Transverse colon (tissue), 4 donors: ENCODE measurements around the gene PTGR3. TPM values are rescaled to one million over a fixed set of nuclear protein-coding genes. Genes with fewer than 3 reads are reported as not detected.

Source experiments
- DNase-seq: peaks from one replicate; pipeline ENCODE4 v3.0.0-alpha.2; 2019
- H3K27ac ChIP-seq, 4 donors: fragments of 200-600 bp; sonication (generic); 2 replicates each; pipeline ENCODE4 v1.5.1; 2016 to 2018; ENCODE audit warnings: inconsistent platforms in 4 of 4
- H3K27me3 ChIP-seq: fragments of 200-600 bp; sonication (generic); 2 replicates; pipeline ENCODE4 v1.5.1; 2017; ENCODE audit warnings: inconsistent platforms
- H3K36me3 ChIP-seq, 4 donors: fragments of 200-600 bp; sonication (generic); 2 replicates each; pipeline ENCODE4 v1.5.1; 2017 to 2019; ENCODE audit warnings: inconsistent platforms in 4 of 4
- H3K4me1 ChIP-seq, 4 donors: fragments of 200-600 bp; sonication (generic); 2 replicates each; pipeline ENCODE4 v1.5.1; 2017 to 2020; ENCODE audit warnings: inconsistent platforms in 4 of 4
- H3K4me3 ChIP-seq, 4 donors: fragments of 200-600 bp; sonication (generic); 1 replicate in 1 of 4; 2 replicates in 3 of 4; pipeline versions ENCODE4 v1.5.1 to v1.6.1; 2017 to 2019; ENCODE audit warnings: inconsistent platforms in 4 of 4
- H3K9me3 ChIP-seq, 2 donors: fragments of 200-600 bp; sonication (generic); 2 replicates each; pipeline ENCODE4 v1.5.1; 2017 to 2019; ENCODE audit warnings: inconsistent platforms in 2 of 2
- EP300 ChIP-seq: sonication (generic); formaldehyde crosslinking; IDR thresholded peaks from one replicate; pipeline ENCODE4 v1.6.1; 2017; ENCODE audit warnings: antibody characterized with exemption, low read depth
- POLR2A ChIP-seq: fragments of 450-650 bp; IDR thresholded peaks from one replicate; pipeline ENCODE4 v1.6.1; 2016; ENCODE audit warnings: antibody characterized with exemption, mild to moderate bottlenecking, moderate library complexity
- POLR2AphosphoS5 ChIP-seq, 3 donors: sonication (generic); formaldehyde crosslinking; IDR thresholded peaks; one replicate each; pipeline ENCODE4 v1.6.1; 2016; ENCODE audit warnings: antibody characterized with exemption in 3 of 3
- WGBS, 2 donors: methylation state at CpG; one replicate each; pipeline ENCODE4 v1.1.5; 2018; ENCODE audit warnings: low coverage in 1 of 2; 5-methylcytosine and 5-hydroxymethylcytosine counted together
- in situ Hi-C, 4 donors: fragments of 200-750 bp; cut with MboI; loops; one replicate each; pipeline versions ENCODE4 v1.15.0 to v1.15.1; 2017; ENCODE audit warnings: low sequenced_read_pairs in 3 of 4, low pct_ligation_motif_present in 1 of 4, low pct_unique_long_range_greater_than_20kb in 1 of 4
- intact Hi-C: fragments of 100-400 bp; cut with DNase I; formaldehyde crosslinking; loops from one replicate; pipeline ENCODE4 v1.15.1; 2023; ENCODE audit warnings: low total_unique reads
- total RNA-seq, 4 donors: library from RNA; depleted of rRNA; stranded (reverse); fragments of >200 nt; gene quantifications; one replicate each; pipeline ENCODE4 v1.1.0, GENCODE V29; 2016
- TF ChIP-seq, protein P1 (sequence below), 5 experiments: fragments of 200-600 bp in 3 of 5; fragments of 450-650 bp in 2 of 5; sonication (generic) in 3 of 5; IDR thresholded peaks; 1 replicate in 2 of 5; 2 replicates in 3 of 5; pipeline ENCODE4 v1.5.1; 2016 to 2017; ENCODE audit warnings: antibody characterized with exemption in 5 of 5, inconsistent platforms in 3 of 5, mild to moderate bottlenecking in 2 of 5, moderate library complexity in 1 of 5

PTGR3 gene
- total RNA-seq, 4 donors from 2014 or later, result 10.1 to 45.9 (median 23.4) TPM

DNA sequence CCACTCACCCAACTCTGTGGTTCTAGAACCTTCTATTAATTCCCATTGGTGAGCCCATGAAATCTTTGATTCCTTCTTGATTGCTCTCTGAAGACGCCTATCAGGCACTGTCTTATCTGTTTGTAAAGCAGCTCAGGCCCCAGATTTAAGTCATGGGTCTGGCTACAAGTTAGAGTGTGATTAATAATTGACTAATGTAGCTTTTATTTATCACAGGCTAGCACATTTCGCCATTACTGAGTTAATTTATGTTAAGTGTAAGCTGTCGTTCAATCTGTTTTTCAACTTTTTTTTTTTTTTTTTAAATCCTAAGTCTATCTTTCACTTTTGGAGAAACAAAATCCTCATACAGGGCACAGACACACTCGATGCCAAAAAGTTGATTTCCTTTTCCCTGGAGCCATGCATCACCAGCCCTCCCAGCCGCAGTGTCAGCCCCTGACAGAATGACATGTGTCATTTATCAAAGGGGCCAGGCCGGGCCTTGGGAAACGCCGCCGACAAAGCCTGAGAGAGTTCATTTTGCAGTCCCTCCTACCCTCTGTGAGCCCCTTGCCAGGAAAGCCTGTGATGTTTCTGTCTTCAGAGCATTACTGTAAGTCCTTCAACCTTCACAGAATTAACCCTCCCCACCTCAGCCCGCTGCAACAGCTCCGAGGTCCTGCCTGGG, 17.5 kb upstream of the PTGR3 start:
- H3K27me3 ChIP-seq, result no peaks in the 10 kb centered on the region
- H3K4me3 ChIP-seq, result peak overlapping the region in 1 of 4 donors; percentile 22
- H3K9me3 ChIP-seq, result no peaks in the 10 kb centered on the region
- 60 to 72% methylated on average over 4 to 11 of the region's 11 CpGs for WGBS, 2 donors
- intact Hi-C loops, result no loop called here
- no peaks in the 10 kb centered on the region for H3K36me3 ChIP-seq
- no peak for TF ChIP-seq POLR2A
- TF ChIP-seq POLR2AphosphoS5 (IDR thresholded peaks at IDR 0.05), result no peak
- TF ChIP-seq EP300, result no peak
- TF ChIP-seq, protein P1, sequence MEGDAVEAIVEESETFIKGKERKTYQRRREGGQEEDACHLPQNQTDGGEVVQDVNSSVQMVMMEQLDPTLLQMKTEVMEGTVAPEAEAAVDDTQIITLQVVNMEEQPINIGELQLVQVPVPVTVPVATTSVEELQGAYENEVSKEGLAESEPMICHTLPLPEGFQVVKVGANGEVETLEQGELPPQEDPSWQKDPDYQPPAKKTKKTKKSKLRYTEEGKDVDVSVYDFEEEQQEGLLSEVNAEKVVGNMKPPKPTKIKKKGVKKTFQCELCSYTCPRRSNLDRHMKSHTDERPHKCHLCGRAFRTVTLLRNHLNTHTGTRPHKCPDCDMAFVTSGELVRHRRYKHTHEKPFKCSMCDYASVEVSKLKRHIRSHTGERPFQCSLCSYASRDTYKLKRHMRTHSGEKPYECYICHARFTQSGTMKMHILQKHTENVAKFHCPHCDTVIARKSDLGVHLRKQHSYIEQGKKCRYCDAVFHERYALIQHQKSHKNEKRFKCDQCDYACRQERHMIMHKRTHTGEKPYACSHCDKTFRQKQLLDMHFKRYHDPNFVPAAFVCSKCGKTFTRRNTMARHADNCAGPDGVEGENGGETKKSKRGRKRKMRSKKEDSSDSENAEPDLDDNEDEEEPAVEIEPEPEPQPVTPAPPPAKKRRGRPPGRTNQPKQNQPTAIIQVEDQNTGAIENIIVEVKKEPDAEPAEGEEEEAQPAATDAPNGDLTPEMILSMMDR (IDR thresholded peaks at IDR 0.05), result no peak
- H3K4me1 ChIP-seq, result peaks cover 17 to 55% (median 24%) of the 10 kb centered on the region in 4 donors
- no peak for DNase-seq
- H3K27ac ChIP-seq, result peak overlapping the region; percentile 10 to 52 (median 28)
- in situ Hi-C loops, result no loop called here

DNA sequence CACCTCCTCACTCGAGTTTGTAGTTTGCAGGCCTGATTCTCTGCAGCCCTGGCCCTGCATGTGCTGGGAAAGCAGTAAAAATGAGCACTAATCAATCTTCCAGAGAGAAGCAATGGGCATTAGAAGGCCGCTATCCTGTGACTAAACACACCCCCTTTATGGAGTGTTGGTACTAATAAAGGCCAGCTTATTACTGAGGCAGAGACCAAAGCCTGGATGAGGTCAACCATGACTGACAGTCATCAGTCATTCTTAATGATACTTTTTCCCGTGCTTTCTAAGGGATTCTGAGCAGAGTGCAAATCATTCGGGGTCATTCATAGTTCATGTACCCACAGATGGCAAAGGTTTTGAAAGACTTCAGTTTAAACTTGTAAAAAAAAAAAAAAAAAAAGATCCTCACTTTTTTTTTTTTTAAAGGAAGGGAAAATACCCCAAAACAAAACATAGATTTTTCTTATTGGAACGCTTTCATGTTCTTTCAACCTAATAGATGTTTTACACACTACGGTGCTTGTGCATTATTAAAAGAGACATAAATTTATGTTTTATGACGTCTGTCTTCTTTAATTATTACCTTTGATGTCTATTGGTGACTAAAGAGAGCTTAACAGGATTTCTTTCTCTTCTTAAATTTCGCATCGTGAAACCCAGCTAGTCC, 14.9 kb upstream of the PTGR3 start:
- Histone ChIP-seq H3K9me3 (no peaks in the 10 kb centered on the region), H3K27ac (peak overlapping the region; percentile 16 to 88 (median 20)), H3K4me3 (no peak overlapping the region), H3K27me3 (no peaks in the 10 kb centered on the region), H3K4me1 (peaks cover 20 to 75% (median 36%) of the 10 kb centered on the region in 4 donors), H3K36me3 (no peaks in the 10 kb centered on the region)
- WGBS, 2 donors, result 63 to 64% methylated on average over 9 of the region's 9 CpGs
- in situ Hi-C loops (loop anchor here in 1 of 4 donors (25.0 kb wide), 1 partner anchor 737 kb away; the partner anchor contains the start of gene CNDP2), intact Hi-C loops (no loop called here)
- no peak for DNase-seq
- TF ChIP-seq, protein P1 (IDR thresholded peaks at IDR 0.05), result no peak
- no peak for TF ChIP-seq POLR2A
- no peak for TF ChIP-seq POLR2AphosphoS5 (IDR thresholded peaks at IDR 0.05)
- TF ChIP-seq EP300, result no peak

DNA sequence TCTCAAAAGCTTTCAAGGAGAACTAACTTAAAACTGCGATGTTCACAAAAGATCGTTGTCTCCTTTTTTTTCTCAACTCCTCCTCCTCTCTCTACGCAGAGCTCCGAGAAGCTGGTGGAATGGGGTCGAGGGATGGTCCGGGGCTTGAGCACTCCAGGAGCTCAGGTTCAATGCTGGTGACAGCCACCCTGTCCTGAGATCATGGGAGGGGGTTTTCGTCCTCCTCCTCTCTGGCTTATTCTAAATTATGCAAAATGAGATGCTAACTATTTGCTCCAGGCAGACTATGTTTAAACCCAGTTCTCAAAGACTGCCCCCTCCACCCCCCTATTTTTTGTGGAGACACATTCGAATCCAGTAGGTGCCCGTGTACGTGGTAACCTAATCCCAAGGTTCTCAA, 13.5 kb upstream of the PTGR3 start:
- intact Hi-C loops (no loop called here), in situ Hi-C loops (loop anchor here in 1 of 4 donors (25.0 kb wide), 1 partner anchor 735 kb away; the partner anchor contains the start of gene CNDP2)
- no peak overlapping the region for H3K4me3 ChIP-seq
- no peaks in the 10 kb centered on the region for H3K27me3 ChIP-seq
- peaks cover 20 to 80% (median 41%) of the 10 kb centered on the region in 4 donors for H3K4me1 ChIP-seq
- H3K27ac ChIP-seq, result peak overlapping the region in 1 of 4 donors; percentile 88
- H3K36me3 ChIP-seq, result no peaks in the 10 kb centered on the region
- H3K9me3 ChIP-seq, result no peaks in the 10 kb centered on the region
- 82 to 89% methylated on average over 7 to 10 of the region's 10 CpGs for WGBS, 2 donors
- no peak for DNase-seq
- no peak for TF ChIP-seq POLR2A
- TF ChIP-seq POLR2AphosphoS5 (IDR thresholded peaks at IDR 0.05), result no peak
- TF ChIP-seq EP300, result no peak
- TF ChIP-seq, protein P1 (IDR thresholded peaks at IDR 0.05), result no peak

DNA sequence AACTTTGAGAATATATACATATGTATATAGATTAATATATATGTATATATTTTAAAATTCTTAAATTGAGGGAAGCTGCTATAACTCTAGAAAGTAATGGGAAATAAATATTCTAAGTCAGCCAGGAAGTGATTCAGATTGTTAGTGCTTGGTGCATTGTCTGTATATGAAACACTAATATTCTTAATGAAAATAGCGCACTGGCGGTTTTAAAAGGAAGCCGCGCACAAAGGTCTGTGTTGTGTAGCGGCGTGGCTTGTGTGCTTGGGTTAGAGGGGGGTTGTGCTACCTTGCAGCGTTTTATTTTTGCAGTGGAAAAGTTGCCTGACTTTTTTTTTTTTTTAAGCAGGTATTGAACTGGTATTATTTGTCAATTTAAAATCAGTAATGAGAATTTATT, 13.0 kb upstream of the PTGR3 start:
- H3K36me3 ChIP-seq, result no peaks in the 10 kb centered on the region
- H3K9me3 ChIP-seq, result no peaks in the 10 kb centered on the region
- H3K4me3 ChIP-seq, result no peak overlapping the region
- intact Hi-C loops, result no loop called here
- peak overlapping the region in 2 of 4 donors; percentile 88 to 91 for H3K27ac ChIP-seq
- H3K4me1 ChIP-seq, result peaks cover 16 to 80% (median 42%) of the 10 kb centered on the region in 4 donors
- no peaks in the 10 kb centered on the region for H3K27me3 ChIP-seq
- in situ Hi-C loops, result loop anchor here in 1 of 4 donors (25.0 kb wide), 1 partner anchor 735 kb away; the partner anchor contains the start of gene CNDP2
- WGBS, 2 donors, result 83 to 85% methylated on average over 7 of the region's 7 CpGs
- no peak for DNase-seq
- TF ChIP-seq EP300 (no peak), POLR2AphosphoS5 (IDR thresholded peaks at IDR 0.05) (no peak), POLR2A (no peak)
- TF ChIP-seq, protein P1 (IDR thresholded peaks at IDR 0.05), result no peak
